Measurements from ENCODE around the gene DYNC2I2.
"Not testable (repeated sequence)": the region's sequence is repeated elsewhere in the genome, so short reads cannot be mapped to it uniquely, and the experiment has no call there.

DYNC2I2 gene

GRCh38 chr9:128611600-128612394, 44.9 kb downstream of the DYNC2I2 start:
- DNase-seq = no peak

- no peak for DNase-seq
Measured at GRCh38 chr9:128610897-128611296, 45.8 kb downstream of the DYNC2I2 start.

DNA sequence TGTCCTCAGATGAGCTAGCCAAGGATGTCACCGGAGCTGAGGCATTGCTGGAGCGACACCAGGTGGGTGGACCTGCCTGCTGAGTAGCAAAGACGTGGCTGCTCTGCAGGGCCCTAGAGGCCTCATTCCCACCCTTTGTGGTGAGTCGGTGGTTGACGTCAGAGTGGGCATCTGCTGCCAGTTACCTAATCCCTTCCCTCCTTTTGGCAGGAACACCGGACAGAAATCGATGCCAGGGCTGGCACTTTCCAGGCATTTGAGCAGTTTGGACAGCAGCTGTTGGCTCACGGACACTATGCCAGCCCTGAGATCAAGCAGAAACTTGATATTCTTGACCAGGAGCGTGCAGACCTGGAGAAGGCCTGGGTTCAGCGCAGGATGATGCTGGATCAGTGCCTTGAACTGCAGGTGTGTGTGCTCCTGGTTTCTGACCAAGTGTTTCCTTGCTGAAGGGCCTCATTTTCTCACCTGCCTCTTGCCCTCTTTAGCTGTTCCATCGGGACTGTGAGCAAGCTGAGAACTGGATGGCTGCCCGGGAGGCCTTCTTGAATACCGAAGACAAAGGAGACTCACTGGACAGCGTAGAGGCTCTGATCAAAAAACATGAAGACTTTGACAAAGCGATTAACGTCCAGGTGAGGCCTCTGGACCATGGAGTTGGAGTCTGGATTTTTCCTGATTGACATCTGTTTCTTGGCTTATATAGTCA, 48.9 kb downstream of the DYNC2I2 start:
- no peak for DNase-seq

DNA sequence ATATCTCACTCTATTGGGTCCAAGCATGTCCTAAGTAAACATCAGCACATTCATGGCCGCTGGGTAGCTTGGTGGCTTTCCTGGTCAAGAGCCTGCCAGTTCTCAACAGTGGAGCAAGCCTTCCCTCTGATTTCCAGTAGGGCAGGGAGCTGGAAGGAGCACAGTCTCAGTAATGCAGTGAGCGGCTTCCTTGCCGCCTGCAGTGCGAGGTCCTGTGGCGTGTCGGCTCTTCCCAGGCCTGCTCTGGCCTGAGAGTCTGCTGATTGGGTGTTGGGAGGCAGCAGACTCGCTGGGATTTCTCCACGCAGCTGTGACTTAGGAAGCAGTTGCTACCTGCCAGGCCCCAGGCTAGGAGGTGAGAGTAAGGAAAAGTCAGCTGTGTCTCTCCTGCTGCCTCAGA, 53.0 kb downstream of the DYNC2I2 start:
- no peak for DNase-seq

DNA sequence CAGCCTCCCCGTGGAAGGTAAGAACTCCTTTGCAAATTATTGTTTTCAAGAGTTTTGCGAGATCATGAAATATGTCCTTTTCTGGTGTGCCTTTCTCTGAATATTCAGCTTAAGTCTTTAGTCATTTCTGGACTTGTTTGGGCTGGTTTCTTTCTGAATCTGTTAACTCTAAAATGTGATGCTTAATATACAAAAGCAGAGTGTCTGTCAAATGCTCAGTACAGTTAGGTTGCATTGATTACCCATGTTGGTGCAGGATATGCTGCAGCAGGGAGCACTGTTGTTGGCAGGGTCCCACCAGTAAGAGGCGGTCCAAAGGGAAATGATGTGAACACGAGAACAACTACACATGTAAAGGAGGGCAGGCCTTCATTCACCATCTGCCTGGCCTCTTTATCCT, 56.5 kb downstream of the DYNC2I2 start:
- DNase-seq = no peak

- no peak for DNase-seq
Measured at GRCh38 chr9:128595471-128595870, 61.2 kb downstream of the DYNC2I2 start.

GRCh38 chr9:128593856-128594255, 62.8 kb downstream of the DYNC2I2 start:
- no peak for DNase-seq

DNA sequence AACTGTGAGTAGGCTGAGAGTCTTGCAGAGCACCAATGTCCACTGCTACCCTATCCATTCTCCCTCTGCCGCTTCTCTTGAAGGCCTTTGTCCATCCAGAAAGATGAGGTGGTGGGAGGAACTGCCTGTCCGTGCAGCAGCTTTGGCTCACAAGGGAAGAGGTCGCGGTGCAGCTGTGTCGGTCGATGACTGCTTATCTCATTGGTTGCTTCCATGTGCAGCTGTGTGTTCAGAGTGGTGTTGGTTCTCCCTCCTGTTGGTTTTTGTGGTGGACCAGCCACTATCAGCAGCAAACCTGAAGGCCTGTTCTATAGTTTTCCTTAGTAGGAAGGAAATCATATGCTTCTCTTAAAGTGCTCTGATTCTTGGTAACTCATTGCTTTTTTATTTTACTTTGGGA, 63.6 kb downstream of the DYNC2I2 start:
- no peak for DNase-seq

GRCh38 chr9:128588581-128589233, 67.9 kb downstream of the DYNC2I2 start:
- DNase-seq = no peak

DNA sequence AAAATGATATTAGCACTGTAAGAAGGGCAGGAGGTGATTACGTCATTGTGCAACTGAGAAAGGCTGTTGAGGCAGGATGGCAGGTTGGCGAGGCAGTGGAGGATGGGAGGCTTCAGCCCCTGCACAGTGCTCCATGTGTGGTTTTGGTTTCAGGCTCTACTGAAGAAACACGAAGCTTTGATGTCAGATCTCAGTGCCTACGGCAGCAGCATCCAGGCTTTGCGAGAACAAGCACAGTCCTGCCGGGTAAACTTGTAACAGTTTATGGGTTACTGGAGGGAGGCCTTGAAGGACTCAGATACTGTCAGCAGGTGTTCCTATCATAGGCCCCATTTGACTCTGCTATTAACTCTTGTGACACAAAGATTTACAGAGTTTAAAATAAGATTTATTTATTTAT, 69.2 kb downstream of the DYNC2I2 start:
- no peak for DNase-seq

DNA sequence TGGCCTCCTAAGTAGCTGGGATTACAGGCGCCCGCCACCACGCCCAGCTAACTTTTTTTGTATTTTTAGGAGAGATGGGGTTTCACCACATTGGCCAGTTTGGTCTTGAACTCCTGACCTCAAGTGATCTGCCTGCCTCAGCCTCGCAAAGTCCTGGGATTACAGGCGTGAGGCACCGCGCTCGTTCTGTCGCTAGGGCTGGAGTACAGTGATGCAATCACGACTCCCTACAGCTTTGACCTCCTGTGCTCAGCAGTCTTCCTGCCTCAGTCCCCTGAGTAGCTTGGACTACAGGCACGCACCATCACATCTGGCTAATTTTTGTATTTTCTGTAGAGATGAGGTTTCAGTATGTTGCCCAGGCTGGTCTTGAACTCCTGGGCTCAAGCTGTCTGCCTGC, 69.7 kb downstream of the DYNC2I2 start:
- not testable (repeated sequence) for DNase-seq

- not testable (repeated sequence) for DNase-seq
Measured at GRCh38 chr9:128585155-128585554, 71.5 kb downstream of the DYNC2I2 start.
